GM10266 (cell line): ENCODE data around the gene YTHDF1.

ENCODE experiments used
- DNase-seq: peaks from one replicate; pipeline ENCODE4 v3.0.0; 2012; ENCODE audit errors: extremely low spot score
- TF ChIP-seq, protein P1 (sequence below): IDR thresholded peaks from 2 replicates; pipeline ENCODE4 v1.5.1; 2012; ENCODE audit warnings: mild to moderate bottlenecking, low read depth; ENCODE audit not compliant: control insufficient read depth, insufficient read depth; ENCODE audit errors: missing control alignments

YTHDF1 gene

DNA sequence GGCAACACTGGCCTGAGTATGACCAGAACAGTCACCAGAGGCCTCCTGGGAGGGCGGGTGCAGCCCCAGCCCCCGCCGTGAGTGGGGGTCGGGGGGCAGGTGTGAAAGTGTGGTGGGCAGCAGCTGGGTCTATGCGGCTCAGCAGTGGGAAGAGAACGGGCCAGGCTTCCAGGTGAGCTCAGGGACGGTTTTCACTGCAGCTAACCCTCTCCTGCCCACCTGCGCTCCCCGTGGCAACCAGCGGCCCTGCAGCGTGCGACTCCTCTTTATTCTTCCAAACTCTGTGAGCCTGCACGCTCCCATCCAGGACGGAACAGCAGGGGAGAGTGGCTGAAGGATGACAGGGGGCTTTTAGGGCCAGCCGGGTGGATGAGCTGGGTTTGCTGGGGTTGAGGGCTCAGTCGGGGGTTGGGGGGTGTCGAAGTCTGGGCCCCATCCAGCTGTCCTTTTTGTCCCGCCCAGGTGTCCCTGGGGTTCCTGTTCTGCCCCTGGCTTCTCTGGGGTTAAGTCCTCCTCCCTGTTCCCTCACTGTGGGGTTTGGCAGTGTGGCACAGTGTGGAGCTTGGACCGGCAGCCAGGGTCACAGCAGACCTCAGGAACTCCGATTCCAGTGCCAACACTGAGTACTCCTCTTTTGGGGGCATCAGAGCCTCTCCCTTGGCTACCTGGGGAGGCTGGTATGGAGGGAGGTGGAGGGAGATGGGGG is 18.9 kb upstream of the YTHDF1 start:
- DNase-seq = no peak
- TF ChIP-seq, protein P1, sequence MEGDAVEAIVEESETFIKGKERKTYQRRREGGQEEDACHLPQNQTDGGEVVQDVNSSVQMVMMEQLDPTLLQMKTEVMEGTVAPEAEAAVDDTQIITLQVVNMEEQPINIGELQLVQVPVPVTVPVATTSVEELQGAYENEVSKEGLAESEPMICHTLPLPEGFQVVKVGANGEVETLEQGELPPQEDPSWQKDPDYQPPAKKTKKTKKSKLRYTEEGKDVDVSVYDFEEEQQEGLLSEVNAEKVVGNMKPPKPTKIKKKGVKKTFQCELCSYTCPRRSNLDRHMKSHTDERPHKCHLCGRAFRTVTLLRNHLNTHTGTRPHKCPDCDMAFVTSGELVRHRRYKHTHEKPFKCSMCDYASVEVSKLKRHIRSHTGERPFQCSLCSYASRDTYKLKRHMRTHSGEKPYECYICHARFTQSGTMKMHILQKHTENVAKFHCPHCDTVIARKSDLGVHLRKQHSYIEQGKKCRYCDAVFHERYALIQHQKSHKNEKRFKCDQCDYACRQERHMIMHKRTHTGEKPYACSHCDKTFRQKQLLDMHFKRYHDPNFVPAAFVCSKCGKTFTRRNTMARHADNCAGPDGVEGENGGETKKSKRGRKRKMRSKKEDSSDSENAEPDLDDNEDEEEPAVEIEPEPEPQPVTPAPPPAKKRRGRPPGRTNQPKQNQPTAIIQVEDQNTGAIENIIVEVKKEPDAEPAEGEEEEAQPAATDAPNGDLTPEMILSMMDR = peak; percentile 61

DNA sequence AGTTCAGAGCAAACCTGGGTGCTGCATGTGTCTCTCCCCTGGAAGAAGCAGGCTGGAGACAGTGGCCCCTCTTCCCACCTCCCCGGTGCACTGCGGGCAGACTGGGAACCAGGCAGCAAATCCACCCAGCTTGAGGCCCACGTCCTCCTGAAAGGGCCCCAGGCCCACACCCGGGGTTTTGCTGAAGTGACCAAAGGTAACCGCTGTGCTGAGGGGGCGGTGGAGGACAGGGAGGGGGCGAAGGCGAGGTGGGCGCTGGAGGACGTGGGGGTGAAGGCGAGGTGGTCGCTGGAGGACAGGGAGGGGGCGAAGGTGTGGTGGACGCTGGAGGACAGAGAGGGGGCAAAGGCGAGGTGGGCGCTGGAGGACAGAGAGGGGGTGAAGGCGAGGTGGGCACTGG is 18.0 kb upstream of the YTHDF1 start:
- DNase-seq = no peak
- TF ChIP-seq, protein P1 = no peak

DNA sequence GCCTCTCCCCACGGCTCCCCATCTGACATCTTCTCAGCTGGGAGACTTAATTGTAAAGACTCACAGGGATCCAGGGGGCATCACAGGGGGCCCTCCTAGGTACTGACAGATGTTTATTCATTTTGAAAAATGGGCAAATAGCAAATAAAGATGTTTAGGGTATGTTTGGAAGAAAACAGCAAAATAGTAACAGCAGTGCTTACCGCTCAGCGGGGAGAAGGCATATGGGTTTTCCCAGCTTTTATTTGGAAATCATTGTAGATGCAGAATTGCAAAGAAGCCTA is 17.1 kb upstream of the YTHDF1 start:
- DNase-seq = no peak
- TF ChIP-seq, protein P1 = no peak

DNA sequence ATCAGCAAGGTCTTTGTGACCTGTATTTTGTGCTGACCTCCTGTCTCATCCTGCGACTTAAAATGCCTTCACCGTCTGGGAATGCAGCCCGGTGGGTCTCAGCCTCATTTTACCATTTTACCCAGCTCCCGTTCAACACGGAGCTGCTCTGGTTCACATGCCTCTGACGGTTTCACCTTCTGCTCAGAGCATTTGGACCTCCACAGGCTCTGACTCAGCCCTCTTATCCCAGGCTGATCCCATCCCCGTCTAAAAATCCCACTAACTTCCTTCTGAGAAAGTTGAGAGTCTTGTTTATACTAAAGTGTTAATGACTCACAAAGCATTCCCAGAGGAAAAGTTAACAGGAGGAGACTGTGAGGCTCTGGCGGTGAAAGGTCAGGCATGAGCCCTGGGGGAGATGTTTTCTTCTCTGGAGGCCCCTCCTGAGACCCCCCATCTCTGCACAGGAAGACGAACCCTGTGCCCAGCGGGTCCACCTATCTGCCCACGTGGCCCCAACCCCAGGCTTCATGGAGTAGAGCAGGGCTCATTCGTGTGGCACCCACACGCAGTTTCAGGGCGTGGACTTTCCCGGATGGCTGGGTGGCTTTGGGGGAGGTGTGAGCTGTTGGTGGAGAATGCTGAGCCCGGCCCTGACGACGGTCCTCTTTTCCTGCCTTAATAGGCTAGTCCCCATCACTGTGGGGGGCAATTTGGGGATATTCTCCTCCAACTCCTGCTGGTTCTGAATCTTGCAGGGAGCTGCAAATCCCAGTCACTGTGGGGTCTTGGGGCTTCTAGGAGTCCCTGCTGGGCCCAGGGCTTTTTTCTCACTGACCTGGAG is 16.5 kb upstream of the YTHDF1 start:
- DNase-seq = no peak
- TF ChIP-seq, protein P1 = no peak

DNA sequence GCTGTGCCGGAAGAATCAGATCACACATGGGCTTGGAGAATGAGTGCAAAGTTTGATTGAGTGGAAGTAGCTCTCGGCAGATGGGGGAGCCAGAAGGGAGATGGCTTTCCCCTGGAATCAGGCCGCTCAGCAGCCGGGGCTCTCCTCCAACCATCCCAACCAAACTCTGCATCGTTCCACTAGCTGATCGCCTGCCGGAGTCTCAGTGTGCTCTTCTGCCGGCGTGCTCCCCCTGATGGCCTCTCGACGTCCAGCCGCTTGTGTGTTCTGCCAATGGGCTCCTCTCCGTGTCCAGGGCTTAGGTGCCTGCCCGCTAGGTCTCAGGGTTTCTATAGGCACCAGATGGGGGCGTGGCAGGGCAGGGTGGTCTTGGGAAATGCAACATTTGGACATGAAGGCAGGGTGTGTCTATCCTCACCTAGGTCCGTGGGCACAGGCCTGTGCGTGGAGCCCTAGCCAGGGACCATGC is 14.9 kb upstream of the YTHDF1 start:
- TF ChIP-seq, protein P1 = peak; percentile 56
- DNase-seq = no peak

DNA sequence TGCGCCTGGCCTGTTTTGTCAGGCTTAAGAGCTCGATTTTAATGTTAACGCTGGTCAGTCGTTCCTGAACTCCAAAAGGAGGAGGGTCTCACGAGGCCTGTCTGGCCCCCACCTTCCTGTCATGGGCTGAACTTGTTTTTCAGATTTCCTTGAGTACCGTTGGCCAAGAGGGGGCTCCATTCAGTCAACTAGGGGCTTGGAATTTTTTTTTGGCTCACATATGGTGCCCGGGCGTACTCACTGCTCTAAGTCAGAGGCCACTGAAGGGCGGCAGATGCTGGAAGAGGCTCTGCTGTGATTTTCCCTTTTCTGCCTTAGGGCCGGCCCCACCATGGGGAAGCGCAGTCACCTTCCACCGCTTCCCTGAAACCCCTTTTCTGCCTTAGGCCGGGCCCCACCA is 12.9 kb upstream of the YTHDF1 start:
- TF ChIP-seq, protein P1 = no peak
- no peak for DNase-seq

DNA sequence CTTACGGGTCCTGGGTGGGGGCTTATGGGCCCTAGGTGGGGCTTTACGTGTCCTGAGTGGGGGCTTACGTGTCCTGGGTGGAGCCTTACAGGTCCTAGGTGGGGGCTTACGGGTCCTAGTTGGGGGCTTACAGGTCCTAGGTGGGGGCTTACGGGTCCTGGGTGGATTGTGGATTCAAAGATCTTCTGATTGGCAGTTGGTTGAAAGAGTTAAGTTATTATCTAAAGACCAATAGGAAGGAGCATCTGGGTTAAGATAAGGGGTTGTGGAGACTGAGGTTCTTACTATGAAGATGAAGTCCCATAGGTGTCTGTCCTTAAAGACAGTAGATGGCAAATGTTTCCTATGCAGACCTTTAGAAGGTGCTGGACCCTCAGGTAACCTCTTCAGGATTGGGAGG is 11.3 kb upstream of the YTHDF1 start:
- TF ChIP-seq, protein P1 = no peak
- DNase-seq = no peak
